ENCODE measurements around the gene SYNDIG1. TPM values are rescaled to one million over a fixed set of nuclear protein-coding genes. Genes with fewer than 3 reads are reported as not detected.
A peak's percentile ranks its signal among the peaks of the same experiment; 100 is the strongest.

The SYNDIG1 gene
- polyA plus RNA-seq (2013, experiment 1 of 2), result 3.8 TPM
- 3.6 TPM for polyA plus RNA-seq (2013, experiment 2 of 2)

- no peaks in the 10 kb centered on the region for H3K9me3 ChIP-seq (ENCODE audit: insufficient read depth, low read depth, low read length)
- H3K4me3 ChIP-seq (ENCODE audit: low read length), result peak within 1 kb of the TSS; percentile 79
- peaks cover 22% of the 10 kb centered on the region for H3K4me1 ChIP-seq (ENCODE audit: insufficient read depth, low read length)
- under 1% methylated on average over 91 of the region's 91 CpGs for WGBS
- H3K27me3 ChIP-seq (ENCODE audit: insufficient read depth, low read length), result peaks cover 88% of the 10 kb centered on the region
- H3K36me3 ChIP-seq (ENCODE audit: insufficient read depth, low read length), result no peaks in the 10 kb centered on the region
- peak within 1 kb of the TSS; percentile 48; the same call in 1 of the 2 replicates for H3K27ac ChIP-seq (ENCODE audit: low read depth, low read length)
- H3K9ac ChIP-seq (ENCODE audit: low read depth, low read length), result peak within 1 kb of the TSS; percentile 58
Observed at GRCh38 chr20:24469116-24469893, at the start of gene SYNDIG1. TSS of gene SYNDIG1 (plus strand) at chr20:24469629. CDS start at chr20:24543098, 73,469 bp downstream.

- WGBS, result 82% methylated on average over 6 of the region's 6 CpGs
- H3K9ac ChIP-seq (ENCODE audit: low read depth, low read length), result no peak overlapping the region
- H3K27me3 ChIP-seq (ENCODE audit: insufficient read depth, low read length), result no peaks in the 10 kb centered on the region
- H3K9me3 ChIP-seq (ENCODE audit: insufficient read depth, low read depth, low read length), result peaks cover 27% of the 10 kb centered on the region
- H3K4me1 ChIP-seq (ENCODE audit: insufficient read depth, low read length), result peaks cover 14% of the 10 kb centered on the region; the same call in 1 of the 2 replicates
- H3K4me3 ChIP-seq (ENCODE audit: low read length), result no peak overlapping the region
- H3K27ac ChIP-seq (ENCODE audit: low read depth, low read length), result no peak overlapping the region
- no peaks in the 10 kb centered on the region for H3K36me3 ChIP-seq (ENCODE audit: insufficient read depth, low read length)
Observed at GRCh38 chr20:24419786-24420185, 49.6 kb upstream of the SYNDIG1 start.

- peaks cover 22% of the 10 kb centered on the region for H3K4me1 ChIP-seq (ENCODE audit: insufficient read depth, low read length)
- no peak overlapping the region for H3K4me3 ChIP-seq (ENCODE audit: low read length)
- no peaks in the 10 kb centered on the region for H3K36me3 ChIP-seq (ENCODE audit: insufficient read depth, low read length)
- H3K9ac ChIP-seq (ENCODE audit: low read depth, low read length), result no peak overlapping the region
- 89% methylated on average over 4 of the region's 4 CpGs for WGBS
- H3K9me3 ChIP-seq (ENCODE audit: insufficient read depth, low read depth, low read length), result peaks cover 20% of the 10 kb centered on the region
- H3K27me3 ChIP-seq (ENCODE audit: insufficient read depth, low read length), result no peaks in the 10 kb centered on the region
- H3K27ac ChIP-seq (ENCODE audit: low read depth, low read length), result no peak overlapping the region
Observed at GRCh38 chr20:24420567-24420966, 48.9 kb upstream of the SYNDIG1 start.

GRCh38 chr20:24421071-24421470 lies 48.4 kb upstream of the SYNDIG1 start:
- H3K27ac ChIP-seq (ENCODE audit: low read depth, low read length), result no peak overlapping the region
- 87% methylated on average over 9 of the region's 9 CpGs for WGBS
- H3K4me1 ChIP-seq (ENCODE audit: insufficient read depth, low read length), result peaks cover 27% of the 10 kb centered on the region
- H3K9me3 ChIP-seq (ENCODE audit: insufficient read depth, low read depth, low read length), result peaks cover 16% of the 10 kb centered on the region
- no peak overlapping the region for H3K4me3 ChIP-seq (ENCODE audit: low read length)
- H3K27me3 ChIP-seq (ENCODE audit: insufficient read depth, low read length), result no peaks in the 10 kb centered on the region
- no peak overlapping the region for H3K9ac ChIP-seq (ENCODE audit: low read depth, low read length)
- H3K36me3 ChIP-seq (ENCODE audit: insufficient read depth, low read length), result no peaks in the 10 kb centered on the region

- Histone ChIP-seq H3K9me3 (ENCODE audit: insufficient read depth, low read depth, low read length) (0 out of 2 replicates have a peak, but pooled peaks cover 4% of the 10 kb centered on the region), H3K4me1 (ENCODE audit: insufficient read depth, low read length) (peaks cover 36% of the 10 kb centered on the region), H3K4me3 (ENCODE audit: low read length) (no peak overlapping the region), H3K36me3 (ENCODE audit: insufficient read depth, low read length) (no peaks in the 10 kb centered on the region), H3K27ac (ENCODE audit: low read depth, low read length) (no peak overlapping the region), H3K9ac (ENCODE audit: low read depth, low read length) (no peak overlapping the region), H3K27me3 (ENCODE audit: insufficient read depth, low read length) (no peaks in the 10 kb centered on the region)
- WGBS, result 96% methylated on average over 14 of the region's 14 CpGs
Observed at GRCh38 chr20:24422091-24422760, 47.2 kb upstream of the SYNDIG1 start.

- H3K27ac ChIP-seq (ENCODE audit: low read depth, low read length), result no peak overlapping the region
- H3K27me3 ChIP-seq (ENCODE audit: insufficient read depth, low read length), result no peaks in the 10 kb centered on the region
- H3K9me3 ChIP-seq (ENCODE audit: insufficient read depth, low read depth, low read length), result no peaks in the 10 kb centered on the region
- H3K4me3 ChIP-seq (ENCODE audit: low read length), result no peak overlapping the region
- WGBS, result 44% methylated on average over 9 of the region's 11 CpGs
- no peak overlapping the region for H3K9ac ChIP-seq (ENCODE audit: low read depth, low read length)
- H3K36me3 ChIP-seq (ENCODE audit: insufficient read depth, low read length), result no peaks in the 10 kb centered on the region
- H3K4me1 ChIP-seq (ENCODE audit: insufficient read depth, low read length), result peaks cover 36% of the 10 kb centered on the region
Observed at GRCh38 chr20:24423390-24424313, 45.8 kb upstream of the SYNDIG1 start.

- Histone ChIP-seq H3K4me3 (ENCODE audit: low read length) (no peak overlapping the region), H3K9ac (ENCODE audit: low read depth, low read length) (no peak overlapping the region), H3K27ac (ENCODE audit: low read depth, low read length) (no peak overlapping the region), H3K27me3 (ENCODE audit: insufficient read depth, low read length) (no peaks in the 10 kb centered on the region), H3K36me3 (ENCODE audit: insufficient read depth, low read length) (no peaks in the 10 kb centered on the region), H3K4me1 (ENCODE audit: insufficient read depth, low read length) (peaks cover 36% of the 10 kb centered on the region), H3K9me3 (ENCODE audit: insufficient read depth, low read depth, low read length) (no peaks in the 10 kb centered on the region)
- WGBS, result 67% methylated on average over 4 of the region's 4 CpGs
Observed at GRCh38 chr20:24425523-24426135, 43.8 kb upstream of the SYNDIG1 start.

GRCh38 chr20:24431279-24432045 lies 38.0 kb upstream of the SYNDIG1 start:
- H3K4me3 ChIP-seq (ENCODE audit: low read length), result no peak overlapping the region

GRCh38 chr20:24432046-24432442 lies 37.4 kb upstream of the SYNDIG1 start:
- H3K9me3 ChIP-seq (ENCODE audit: insufficient read depth, low read depth, low read length), result no peaks in the 10 kb centered on the region
- no peaks in the 10 kb centered on the region for H3K36me3 ChIP-seq (ENCODE audit: insufficient read depth, low read length)
- H3K27ac ChIP-seq (ENCODE audit: low read depth, low read length), result no peak overlapping the region
- 96% methylated on average over 2 of the region's 2 CpGs for WGBS
- no peak overlapping the region for H3K4me3 ChIP-seq (ENCODE audit: low read length)
- peaks cover 2% of the 10 kb centered on the region; the same call in 1 of the 2 replicates for H3K27me3 ChIP-seq (ENCODE audit: insufficient read depth, low read length)
- H3K9ac ChIP-seq (ENCODE audit: low read depth, low read length), result no peak overlapping the region
- H3K4me1 ChIP-seq (ENCODE audit: insufficient read depth, low read length), result no peaks in the 10 kb centered on the region

More at GRCh38 chr20:24431279-24432045, 38.0 kb upstream of the SYNDIG1 start:
- no peaks in the 10 kb centered on the region for H3K9me3 ChIP-seq (ENCODE audit: insufficient read depth, low read depth, low read length)
- 89% methylated on average over 6 of the region's 6 CpGs for WGBS
- no peak overlapping the region for H3K9ac ChIP-seq (ENCODE audit: low read depth, low read length)
- peaks cover 2% of the 10 kb centered on the region; the same call in 1 of the 2 replicates for H3K27me3 ChIP-seq (ENCODE audit: insufficient read depth, low read length)
- H3K4me1 ChIP-seq (ENCODE audit: insufficient read depth, low read length), result peaks cover 5% of the 10 kb centered on the region
- no peak overlapping the region for H3K27ac ChIP-seq (ENCODE audit: low read depth, low read length)
- H3K36me3 ChIP-seq (ENCODE audit: insufficient read depth, low read length), result no peaks in the 10 kb centered on the region

GRCh38 chr20:24436160-24436559 lies 33.3 kb upstream of the SYNDIG1 start:
- Histone ChIP-seq H3K9ac (ENCODE audit: low read depth, low read length) (no peak overlapping the region), H3K27ac (ENCODE audit: low read depth, low read length) (no peak overlapping the region), H3K9me3 (ENCODE audit: insufficient read depth, low read depth, low read length) (no peaks in the 10 kb centered on the region), H3K27me3 (ENCODE audit: insufficient read depth, low read length) (peaks cover 2% of the 10 kb centered on the region; the same call in 1 of the 2 replicates), H3K36me3 (ENCODE audit: insufficient read depth, low read length) (no peaks in the 10 kb centered on the region), H3K4me1 (ENCODE audit: insufficient read depth, low read length) (no peaks in the 10 kb centered on the region), H3K4me3 (ENCODE audit: low read length) (no peak overlapping the region)
- WGBS, result 89% methylated on average over 2 of the region's 2 CpGs
